ENCODE data around the gene PTPN11. TPM values are rescaled to one million over a fixed set of nuclear protein-coding genes. Genes with fewer than 3 reads are reported as not detected.

The PTPN11 gene
- total RNA-seq, 2 experiments from 2014 or later = 129 to 134 TPM

GRCh38 chr12:112546339-112546738 is 127.6 kb downstream of the PTPN11 start:
- POLR2A ChIA-PET = no interaction called here
- peaks cover 14% of the 10 kb centered on the region for H3K27me3 Mint-ChIP-seq

DNA sequence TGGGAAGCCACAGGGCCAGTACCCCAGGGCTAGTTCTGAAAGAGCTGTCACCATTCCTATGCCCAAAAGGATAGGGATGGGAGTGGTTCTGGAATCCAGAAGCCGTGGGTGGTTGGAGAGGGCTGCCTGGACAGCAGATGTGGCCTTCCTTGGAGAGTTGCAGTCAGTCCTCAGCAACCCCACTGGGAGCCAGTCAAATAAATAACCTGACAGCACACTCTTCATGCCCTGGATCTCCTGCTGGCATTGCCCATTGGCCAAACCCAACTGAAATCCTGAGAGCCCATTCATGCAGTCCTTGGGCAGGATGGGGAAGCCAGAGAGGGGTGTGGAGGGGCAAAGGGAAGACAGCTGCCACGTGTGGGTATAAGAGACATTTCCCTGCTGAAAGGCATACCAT is 128.2 kb downstream of the PTPN11 start:
- no peaks in the 10 kb centered on the region for H3K4me1 Mint-ChIP-seq
- ChIA-PET POLR2A (no interaction called here), CTCF (no interaction called here)
- no peak overlapping the region for H3K27ac Mint-ChIP-seq
- intact Hi-C loops (cut with DNase I, micrococcal nuclease) = no loop called here
- DNase-seq = no peak
- peaks cover 14% of the 10 kb centered on the region for H3K27me3 Mint-ChIP-seq
- ATAC-seq = no peak
- no peaks in the 10 kb centered on the region for H3K9me3 Mint-ChIP-seq (ENCODE audit: low read depth)
- no peak overlapping the region for H3K4me3 Mint-ChIP-seq
- no peaks in the 10 kb centered on the region for H3K36me3 Mint-ChIP-seq (ENCODE audit: low read depth)

More at GRCh38 chr12:112546339-112546738, 127.6 kb downstream of the PTPN11 start:
- H3K4me1 Mint-ChIP-seq = no peaks in the 10 kb centered on the region
- intact Hi-C loops (cut with DNase I, micrococcal nuclease) = no loop called here
- H3K4me3 Mint-ChIP-seq = no peak overlapping the region
- no peak overlapping the region for H3K27ac Mint-ChIP-seq
- H3K36me3 Mint-ChIP-seq (ENCODE audit: low read depth) = no peaks in the 10 kb centered on the region
- CTCF ChIA-PET = no interaction called here
- DNase-seq (no peak), ATAC-seq (no peak)
- no peaks in the 10 kb centered on the region for H3K9me3 Mint-ChIP-seq (ENCODE audit: low read depth)

DNA sequence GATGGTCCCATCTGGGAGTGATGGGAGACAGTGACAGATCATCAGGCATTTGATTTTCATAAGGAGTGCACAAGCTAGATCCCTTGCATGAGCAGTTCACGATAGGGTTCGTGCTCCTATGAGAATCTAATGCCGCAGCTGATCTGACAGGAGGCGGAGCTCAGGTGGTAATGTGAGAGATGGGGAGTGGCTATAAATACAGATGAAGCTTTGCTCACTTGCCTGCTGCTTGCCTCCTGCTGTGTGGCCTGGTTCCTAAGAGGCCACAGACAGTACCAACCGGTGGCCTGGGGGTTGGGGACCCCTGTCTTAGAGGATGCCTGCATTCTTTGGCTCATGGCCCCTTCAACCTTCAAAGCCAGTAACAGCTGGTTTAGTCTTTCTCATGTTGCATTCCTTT is 130.3 kb downstream of the PTPN11 start:
- ATAC-seq = no peak
- intact Hi-C loops (cut with DNase I, micrococcal nuclease) = no loop called here
- CTCF ChIA-PET = interaction anchor here (0.6 kb wide), 1 partner anchor 66 kb away, joined by 3 read pairs; no protein-coding TSS in a partner anchor
- Mint-ChIP-seq H3K27ac (no peak overlapping the region), H3K4me3 (no peak overlapping the region), H3K36me3 (ENCODE audit: low read depth) (no peaks in the 10 kb centered on the region), H3K27me3 (peaks cover 13% of the 10 kb centered on the region), H3K9me3 (ENCODE audit: low read depth) (peaks cover 4% of the 10 kb centered on the region), H3K4me1 (no peaks in the 10 kb centered on the region)
- DNase-seq = no peak
- POLR2A ChIA-PET = no interaction called here

- ChIA-PET CTCF (interaction anchor here (0.6 kb wide), 1 partner anchor 34 kb away, joined by 3 read pairs; no protein-coding TSS in a partner anchor), POLR2A (no interaction called here)
- DNase-seq (no peak), ATAC-seq (no peak)
- Mint-ChIP-seq H3K27ac (no peak overlapping the region), H3K4me1 (no peaks in the 10 kb centered on the region), H3K36me3 (ENCODE audit: low read depth) (no peaks in the 10 kb centered on the region), H3K9me3 (ENCODE audit: low read depth) (peaks cover 4% of the 10 kb centered on the region), H3K4me3 (no peak overlapping the region), H3K27me3 (peaks cover 12% of the 10 kb centered on the region)
- intact Hi-C loops (cut with DNase I, micrococcal nuclease) = no loop called here
These were observed 132.9 kb downstream of the PTPN11 start for GRCh38 chr12:112551681-112552080.

DNA sequence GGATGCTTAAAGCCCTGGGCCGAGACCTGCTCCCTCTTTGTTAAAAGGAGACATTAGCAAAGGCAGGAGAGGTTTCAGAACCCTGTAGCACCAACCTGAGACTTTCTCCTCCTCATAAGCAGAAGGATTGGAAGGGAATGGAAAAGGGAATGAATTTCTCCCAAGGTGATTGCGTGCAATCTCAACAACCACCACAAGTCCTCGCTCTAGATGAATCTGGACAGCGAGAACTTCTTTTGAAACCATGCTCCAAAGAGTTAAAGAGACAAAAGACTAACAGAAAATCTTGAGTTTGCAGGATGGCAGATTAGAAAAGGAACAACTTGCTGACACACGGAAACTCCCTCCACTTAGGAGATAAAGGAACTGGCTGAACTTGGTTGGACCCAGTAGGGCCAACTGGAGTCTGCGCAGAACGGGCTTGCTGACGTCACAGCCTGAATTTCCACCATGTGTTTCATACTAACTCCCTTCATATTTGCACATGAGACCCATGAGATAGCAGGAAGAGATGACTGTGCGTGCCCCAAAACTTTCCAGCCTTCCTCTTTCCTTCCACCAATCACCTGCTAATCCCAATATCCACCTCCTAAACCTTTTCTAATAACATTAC is 137.0 kb downstream of the PTPN11 start:
- POLR2A ChIA-PET = no interaction called here
- intact Hi-C loops (cut with DNase I, micrococcal nuclease) = no loop called here
- peaks cover 8% of the 10 kb centered on the region for H3K27me3 Mint-ChIP-seq
- peaks cover 4% of the 10 kb centered on the region for H3K9me3 Mint-ChIP-seq (ENCODE audit: low read depth)
- DNase-seq (no peak), ATAC-seq (no peak)
- H3K36me3 Mint-ChIP-seq (ENCODE audit: low read depth) = no peaks in the 10 kb centered on the region
- H3K4me1 Mint-ChIP-seq = no peaks in the 10 kb centered on the region
- no peak overlapping the region for H3K4me3 Mint-ChIP-seq
- no peak overlapping the region for H3K27ac Mint-ChIP-seq
- CTCF ChIA-PET = no interaction called here

DNA sequence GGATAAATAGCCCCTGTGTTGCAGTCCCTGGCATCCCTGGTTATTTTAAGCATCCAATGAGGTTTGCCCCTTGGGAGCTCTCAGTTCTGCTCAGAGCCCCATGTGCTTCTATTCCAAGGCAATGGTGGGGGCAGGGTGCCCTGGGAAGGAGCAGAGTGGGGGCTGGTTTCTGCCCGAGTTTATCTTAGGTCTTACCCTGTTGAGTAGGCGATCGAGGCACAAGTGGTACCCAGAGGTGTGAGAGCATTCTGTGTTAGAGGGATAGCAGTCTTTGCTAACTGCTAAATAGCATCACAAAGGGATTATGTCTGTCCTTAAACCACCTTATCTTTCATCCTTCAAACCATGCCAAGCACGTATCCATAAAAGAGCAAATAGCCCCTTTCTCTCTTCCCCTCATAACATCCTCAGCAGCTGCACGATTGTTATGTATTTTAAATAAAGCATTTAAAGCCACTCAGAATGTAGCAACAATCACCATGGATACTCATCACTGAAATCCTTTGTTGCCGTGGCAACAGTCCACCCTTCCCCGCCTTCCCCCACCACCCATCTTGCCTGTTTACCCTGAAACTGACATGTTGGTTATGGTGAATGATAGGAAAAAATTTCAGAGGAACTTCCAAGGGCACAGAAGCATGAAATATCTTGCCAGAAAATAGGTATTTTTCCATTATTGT is 139.3 kb downstream of the PTPN11 start:
- ChIA-PET POLR2A (no interaction called here), CTCF (no interaction called here)
- H3K27me3 Mint-ChIP-seq = peaks cover 1% of the 10 kb centered on the region
- H3K9me3 Mint-ChIP-seq (ENCODE audit: low read depth) = peaks cover 2% of the 10 kb centered on the region
- ATAC-seq = no peak
- DNase-seq = no peak
- H3K36me3 Mint-ChIP-seq (ENCODE audit: low read depth) = no peaks in the 10 kb centered on the region
- no peak overlapping the region for H3K4me3 Mint-ChIP-seq
- H3K4me1 Mint-ChIP-seq = no peaks in the 10 kb centered on the region
- H3K27ac Mint-ChIP-seq = no peak overlapping the region
- intact Hi-C loops (cut with DNase I, micrococcal nuclease) = no loop called here

Other genes starting within 250 kb of the PTPN11 start
- gene HECTD4, start 36.5 kb upstream of the PTPN11 start, total RNA-seq = 10 to 100 TPM; 22.2 to 23.8 TPM
- gene RPL6, start 9.3 kb upstream of the PTPN11 start, total RNA-seq = 1,000 to 10,000 TPM; 2,097 to 2,202 TPM